Measurements from ENCODE around the gene ASB10. TPM values are rescaled to one million over a fixed set of nuclear protein-coding genes. Genes with fewer than 3 reads are reported as not detected.

The ASB10 gene
- total and polyA plus RNA-seq, 2 donors (not counting 1 experiment from before 2014, with no cell fraction given), result not detected

GRCh38 chr7:151139791-151140190, 47.3 kb downstream of the ASB10 start:
- Histone ChIP-seq H2AFZ (ENCODE audit: low read length) (no peak overlapping the region), H4K20me1 (ENCODE audit: control insufficient read depth, extremely low read depth, insufficient read depth, low read length) (no peaks in the 10 kb centered on the region), H3K79me2 (ENCODE audit: control insufficient read depth, insufficient read depth, low read length) (no peaks in the 10 kb centered on the region), H3K4me1 (ENCODE audit: control insufficient read depth, extremely low read depth, insufficient read depth, low read length) (no peaks in the 10 kb centered on the region), H3K4me3 (replicated peaks in 1 of 4; ENCODE audit: control extremely low read depth in 1 of 4, insufficient read depth in 1 of 4, low read depth in 3 of 4, low read length in 4 of 4) (no peak overlapping the region), H3K36me3 (ENCODE audit: control insufficient read depth, insufficient read depth, low read length) (peaks cover 19% of the 10 kb centered on the region), H3K9ac (ENCODE audit: insufficient read depth, low read length) (no peak overlapping the region), H3K27me3 (ENCODE audit: control insufficient read depth, insufficient read depth, low read length) (no peaks in the 10 kb centered on the region), H3K27ac (ENCODE audit: insufficient read depth, low read length) (no peak overlapping the region), H3K4me2 (ENCODE audit: extremely low read depth, insufficient read depth, low read length) (no peak overlapping the region), H3K9me3 (ENCODE audit: control insufficient read depth, insufficient read depth, low read depth, low read length) (no peaks in the 10 kb centered on the region)
- DNase-seq (ENCODE audit: low read depth in 2 of 2), result no peak
- TF ChIP-seq EZH2 (IDR thresholded peaks at IDR 0.05; ENCODE audit: low read length, missing control alignments), result no peak
- no peak for TF ChIP-seq CTCF (conservative IDR thresholded peaks at IDR 0.05 in 1 of 2, IDR thresholded peaks at IDR 0.05 in 1 of 2; ENCODE audit: low read depth in 1 of 2, low read length in 2 of 2)

- Histone ChIP-seq H3K27ac (ENCODE audit: insufficient read depth, low read length) (no peak overlapping the region), H3K36me3 (ENCODE audit: control insufficient read depth, insufficient read depth, low read length) (peaks cover 24% of the 10 kb centered on the region), H4K20me1 (ENCODE audit: control insufficient read depth, extremely low read depth, insufficient read depth, low read length) (no peaks in the 10 kb centered on the region), H3K4me3 (replicated peaks in 1 of 4; ENCODE audit: control extremely low read depth in 1 of 4, insufficient read depth in 1 of 4, low read depth in 3 of 4, low read length in 4 of 4) (no peak overlapping the region), H3K4me2 (ENCODE audit: extremely low read depth, insufficient read depth, low read length) (no peak overlapping the region), H3K79me2 (ENCODE audit: control insufficient read depth, insufficient read depth, low read length) (no peaks in the 10 kb centered on the region), H3K9ac (ENCODE audit: insufficient read depth, low read length) (no peak overlapping the region), H3K27me3 (ENCODE audit: control insufficient read depth, insufficient read depth, low read length) (no peaks in the 10 kb centered on the region), H3K4me1 (ENCODE audit: control insufficient read depth, extremely low read depth, insufficient read depth, low read length) (no peaks in the 10 kb centered on the region), H3K9me3 (ENCODE audit: control insufficient read depth, insufficient read depth, low read depth, low read length) (no peaks in the 10 kb centered on the region), H2AFZ (ENCODE audit: low read length) (no peak overlapping the region)
- DNase-seq (ENCODE audit: low read depth in 2 of 2), result no peak
- no peak for TF ChIP-seq EZH2 (IDR thresholded peaks at IDR 0.05; ENCODE audit: low read length, missing control alignments)
- TF ChIP-seq CTCF (conservative IDR thresholded peaks at IDR 0.05 in 1 of 2, IDR thresholded peaks at IDR 0.05 in 1 of 2; ENCODE audit: low read depth in 1 of 2, low read length in 2 of 2), result no peak
These were observed 47.8 kb downstream of the ASB10 start for GRCh38 chr7:151139071-151139790.

DNA sequence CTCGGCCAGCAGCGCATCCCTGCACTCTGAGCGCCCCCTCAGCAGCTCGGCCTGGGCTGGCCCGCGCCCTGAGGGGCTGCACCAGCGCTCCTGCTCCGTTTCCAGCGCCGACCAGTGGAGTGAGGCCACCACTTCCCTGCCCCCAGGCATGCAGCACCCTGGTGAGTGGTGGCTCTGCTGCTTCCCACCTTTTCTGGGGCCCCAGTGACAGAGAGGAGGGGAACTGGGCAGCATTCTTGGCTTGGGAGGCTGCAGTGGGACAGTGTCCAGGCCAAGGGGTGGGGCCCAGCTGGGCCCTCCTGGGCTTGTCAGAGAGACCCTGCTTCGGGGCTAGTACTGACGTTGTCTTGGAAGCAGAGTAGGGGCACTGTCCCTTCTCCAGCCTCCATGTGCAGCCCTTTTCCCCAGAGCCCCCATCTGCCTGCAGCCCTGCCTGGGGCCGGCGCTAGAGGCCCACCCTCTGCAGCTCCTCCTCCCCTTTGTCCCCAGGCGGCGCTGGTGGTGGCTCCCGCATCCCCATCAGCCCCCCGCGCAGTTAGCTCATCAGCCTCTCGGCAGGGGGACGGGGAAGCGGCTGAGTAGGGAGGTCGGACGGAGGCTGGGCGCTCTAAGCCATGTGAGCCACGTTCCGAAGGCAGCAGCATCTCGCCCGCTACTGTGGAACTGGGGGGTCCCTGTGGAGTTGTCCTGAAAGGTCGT, 48.7 kb downstream of the ASB10 start:
- H3K27ac ChIP-seq (ENCODE audit: insufficient read depth, low read length), result no peak overlapping the region
- no peak for DNase-seq (ENCODE audit: low read depth in 2 of 2)
- peaks cover 25% of the 10 kb centered on the region for H3K36me3 ChIP-seq (ENCODE audit: control insufficient read depth, insufficient read depth, low read length)
- TF ChIP-seq CTCF (conservative IDR thresholded peaks at IDR 0.05 in 1 of 2, IDR thresholded peaks at IDR 0.05 in 1 of 2; ENCODE audit: low read depth in 1 of 2, low read length in 2 of 2) (no peak), EZH2 (IDR thresholded peaks at IDR 0.05; ENCODE audit: low read length, missing control alignments) (no peak)
- no peaks in the 10 kb centered on the region for H4K20me1 ChIP-seq (ENCODE audit: control insufficient read depth, extremely low read depth, insufficient read depth, low read length)
- no peaks in the 10 kb centered on the region for H3K79me2 ChIP-seq (ENCODE audit: control insufficient read depth, insufficient read depth, low read length)
- H3K9me3 ChIP-seq (ENCODE audit: control insufficient read depth, insufficient read depth, low read depth, low read length), result no peaks in the 10 kb centered on the region
- H3K4me2 ChIP-seq (ENCODE audit: extremely low read depth, insufficient read depth, low read length), result no peak overlapping the region
- H3K27me3 ChIP-seq (ENCODE audit: control insufficient read depth, insufficient read depth, low read length), result no peaks in the 10 kb centered on the region
- no peak overlapping the region for H2AFZ ChIP-seq (ENCODE audit: low read length)
- no peak overlapping the region for H3K4me3 ChIP-seq (replicated peaks in 1 of 4; ENCODE audit: control extremely low read depth in 1 of 4, insufficient read depth in 1 of 4, low read depth in 3 of 4, low read length in 4 of 4)
- H3K9ac ChIP-seq (ENCODE audit: insufficient read depth, low read length), result no peak overlapping the region
- H3K4me1 ChIP-seq (ENCODE audit: control insufficient read depth, extremely low read depth, insufficient read depth, low read length), result no peaks in the 10 kb centered on the region

All from fibroblast of lung (primary cell).